Suprapubic skin (tissue), 4 donors: ENCODE data around the gene AHRR. TPM values are rescaled to one million over a fixed set of nuclear protein-coding genes. Genes with fewer than 3 reads are reported as not detected.
A peak's percentile ranks its signal among the peaks of the same experiment; 100 is the strongest.

Source experiments
- DNase-seq, 2 donors: peaks; one replicate each; pipeline ENCODE4 v3.0.0-alpha.2; 2019; ENCODE audit warnings: low spot score in 2 of 2
- H3K27ac ChIP-seq: fragments of 200-600 bp; sonication (generic); one replicate; pipeline ENCODE4 v1.5.1; 2019
- H3K27me3 ChIP-seq: fragments of 200-600 bp; sonication (generic); one replicate; pipeline ENCODE4 v1.5.1; 2019
- H3K36me3 ChIP-seq: fragments of 200-600 bp; sonication (generic); one replicate; pipeline ENCODE4 v1.5.1; 2019
- H3K4me1 ChIP-seq: fragments of 200-600 bp; sonication (generic); one replicate; pipeline ENCODE4 v1.5.1; 2019
- H3K4me3 ChIP-seq: fragments of 200-600 bp; sonication (generic); one replicate; pipeline ENCODE4 v1.5.1; 2019; ENCODE audit warnings: mild to moderate bottlenecking
- H3K9me3 ChIP-seq: fragments of 200-600 bp; sonication (generic); one replicate; pipeline ENCODE4 v1.5.1; 2019
- EP300 ChIP-seq: sonication (generic); formaldehyde crosslinking; IDR thresholded peaks from one replicate; pipeline ENCODE4 v1.6.1; 2017; ENCODE audit warnings: antibody characterized with exemption
- POLR2A ChIP-seq, 2 donors: fragments of 450-650 bp; IDR thresholded peaks; one replicate each; pipeline ENCODE4 v1.6.1; 2017; ENCODE audit warnings: antibody characterized with exemption in 2 of 2, mild to moderate bottlenecking in 2 of 2, moderate library complexity in 2 of 2
- POLR2AphosphoS5 ChIP-seq, 3 donors: sonication (generic); formaldehyde crosslinking; IDR thresholded peaks; one replicate each; pipeline ENCODE4 v1.6.1; 2017; ENCODE audit warnings: antibody characterized with exemption in 3 of 3
- WGBS: methylation state at CpG from one replicate; pipeline ENCODE4 v1.1.5; 2018; 5-methylcytosine and 5-hydroxymethylcytosine counted together
- total RNA-seq, 4 donors: library from RNA; depleted of rRNA; stranded (reverse); fragments of >200 nt; gene quantifications; one replicate each; pipeline ENCODE4 v1.1.0, GENCODE V29; 2016
- TF ChIP-seq, protein P1 (sequence below), 2 donors: fragments of 200-600 bp in 1 of 2; fragments of 450-650 bp in 1 of 2; sonication (generic) in 1 of 2; IDR thresholded peaks; one replicate each; pipeline ENCODE4 v1.5.1; 2016 to 2019; ENCODE audit warnings: antibody characterized with exemption in 2 of 2, mild to moderate bottlenecking in 1 of 2, moderate library complexity in 1 of 2

AHRR gene
- total RNA-seq, 4 donors from 2014 or later, result 3.0 to 10.7 (median 4.2) TPM

DNA sequence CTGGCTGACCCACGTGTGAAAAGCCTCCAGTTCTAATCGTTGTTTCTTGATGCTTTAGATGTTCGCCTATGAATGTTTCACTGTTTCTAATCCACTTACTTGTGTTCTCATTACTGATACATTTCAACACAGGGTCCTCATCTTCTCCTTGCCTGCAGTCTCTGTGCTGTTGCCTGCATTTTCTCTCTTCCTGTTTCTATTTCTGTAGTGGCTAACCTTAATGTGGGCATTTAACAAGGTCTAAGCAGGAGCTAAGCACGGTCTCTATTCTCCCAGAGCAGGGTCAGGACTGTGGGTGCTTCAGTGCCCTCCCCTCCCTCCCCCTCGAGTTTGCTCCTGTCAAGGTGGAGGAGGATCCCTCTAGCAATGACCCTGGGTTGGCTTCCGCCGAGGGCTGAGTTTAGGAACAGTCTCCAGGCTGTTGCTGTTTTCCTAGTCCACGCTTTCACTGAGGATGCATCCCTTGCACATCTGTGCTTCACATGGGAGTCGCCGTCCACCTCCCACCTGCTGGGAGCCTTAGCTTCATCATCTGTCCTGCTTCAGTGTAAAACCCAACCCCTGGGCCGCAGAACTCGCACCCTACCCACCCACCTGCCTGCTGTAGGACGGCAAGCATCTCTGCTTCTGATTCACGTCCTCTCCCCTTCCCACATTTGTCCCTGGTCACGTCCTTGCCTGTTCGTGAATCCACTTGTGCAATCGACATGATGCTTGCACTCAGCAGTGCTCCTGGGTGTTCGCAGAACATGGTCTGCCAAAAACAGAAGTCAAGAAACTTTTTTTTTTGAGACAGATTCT is 119.1 kb downstream of the AHRR start:
- TF ChIP-seq EP300 (no peak), POLR2A (IDR thresholded peaks at IDR 0.05) (no peak), POLR2AphosphoS5 (IDR thresholded peaks at IDR 0.05) (no peak)
- TF ChIP-seq, protein P1, sequence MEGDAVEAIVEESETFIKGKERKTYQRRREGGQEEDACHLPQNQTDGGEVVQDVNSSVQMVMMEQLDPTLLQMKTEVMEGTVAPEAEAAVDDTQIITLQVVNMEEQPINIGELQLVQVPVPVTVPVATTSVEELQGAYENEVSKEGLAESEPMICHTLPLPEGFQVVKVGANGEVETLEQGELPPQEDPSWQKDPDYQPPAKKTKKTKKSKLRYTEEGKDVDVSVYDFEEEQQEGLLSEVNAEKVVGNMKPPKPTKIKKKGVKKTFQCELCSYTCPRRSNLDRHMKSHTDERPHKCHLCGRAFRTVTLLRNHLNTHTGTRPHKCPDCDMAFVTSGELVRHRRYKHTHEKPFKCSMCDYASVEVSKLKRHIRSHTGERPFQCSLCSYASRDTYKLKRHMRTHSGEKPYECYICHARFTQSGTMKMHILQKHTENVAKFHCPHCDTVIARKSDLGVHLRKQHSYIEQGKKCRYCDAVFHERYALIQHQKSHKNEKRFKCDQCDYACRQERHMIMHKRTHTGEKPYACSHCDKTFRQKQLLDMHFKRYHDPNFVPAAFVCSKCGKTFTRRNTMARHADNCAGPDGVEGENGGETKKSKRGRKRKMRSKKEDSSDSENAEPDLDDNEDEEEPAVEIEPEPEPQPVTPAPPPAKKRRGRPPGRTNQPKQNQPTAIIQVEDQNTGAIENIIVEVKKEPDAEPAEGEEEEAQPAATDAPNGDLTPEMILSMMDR (IDR thresholded peaks at IDR 0.05), result no peak
- no peak overlapping the region for H3K4me3 ChIP-seq
- no peak overlapping the region for H3K27ac ChIP-seq
- DNase-seq, result peak; percentile 50 to 62
- H3K9me3 ChIP-seq, result no peaks in the 10 kb centered on the region
- 72% methylated on average over 18 of the region's 18 CpGs for WGBS
- peaks cover 26% of the 10 kb centered on the region for H3K4me1 ChIP-seq
- no peaks in the 10 kb centered on the region for H3K36me3 ChIP-seq
- no peaks in the 10 kb centered on the region for H3K27me3 ChIP-seq

DNA sequence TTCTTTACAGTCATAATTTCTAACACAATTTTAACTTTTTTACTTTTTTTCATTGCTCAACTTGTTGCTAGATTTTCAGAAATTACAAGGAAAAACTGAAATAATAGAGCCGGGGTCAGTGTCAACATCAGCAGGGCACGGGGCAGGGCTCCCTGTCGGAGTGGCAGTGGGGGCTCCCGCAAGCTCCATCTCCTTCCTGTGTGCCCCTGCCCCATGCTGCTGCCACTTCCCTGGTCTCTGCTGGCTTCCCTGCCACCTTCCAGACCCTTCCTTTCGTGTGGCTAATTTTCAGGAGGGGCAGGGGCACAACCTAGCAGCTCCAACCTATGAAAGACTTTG is 120.5 kb downstream of the AHRR start:
- 96% methylated on average over 5 of the region's 5 CpGs for WGBS
- no peak overlapping the region for H3K27ac ChIP-seq

DNA sequence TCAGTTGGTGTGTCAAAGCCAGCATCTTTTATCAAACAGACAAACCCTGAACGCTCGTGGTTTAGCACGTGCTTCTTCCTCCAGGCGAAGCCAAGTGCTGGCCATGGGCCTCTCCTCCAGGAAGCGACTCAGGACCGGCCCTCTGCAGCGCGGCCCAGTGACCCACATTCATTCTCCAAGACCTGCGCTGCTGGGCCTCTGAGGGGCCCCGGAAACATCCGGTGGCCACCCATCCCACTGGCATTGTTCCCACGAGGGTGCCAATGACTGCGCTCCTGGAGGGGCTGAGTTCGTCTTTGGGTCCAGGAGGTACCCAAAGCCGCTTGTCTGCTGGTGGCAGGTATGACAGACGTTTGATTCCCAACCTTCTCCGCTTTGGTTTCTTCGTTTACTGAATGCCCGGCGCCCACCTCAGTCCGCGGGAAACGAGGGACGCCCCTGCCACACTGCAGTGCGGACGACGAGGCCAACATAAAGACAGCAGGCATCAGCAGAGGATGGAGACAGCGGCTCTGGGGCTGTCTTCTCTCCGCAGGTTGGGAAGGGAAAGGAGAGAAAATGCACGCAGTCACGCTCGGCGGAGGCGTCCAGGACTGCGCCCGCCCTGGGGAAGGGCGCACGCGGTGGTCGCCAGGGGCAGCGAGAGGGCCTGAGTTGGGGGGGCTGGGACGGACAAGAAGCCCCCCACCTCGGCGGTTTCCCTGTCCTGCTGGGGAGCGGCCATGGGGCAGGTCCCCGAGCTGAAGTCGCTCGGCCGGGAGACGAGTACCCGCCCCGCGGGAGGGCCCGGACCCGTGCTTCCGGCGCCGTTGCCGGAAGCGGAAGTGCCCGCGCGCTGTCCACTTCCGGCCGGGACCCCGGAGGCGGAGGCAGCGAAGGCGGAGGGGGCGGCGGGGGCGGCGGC is 121.1 kb downstream of the AHRR start, which contains the start of gene EXOC3:
Gene EXOC3 (plus strand): TSS at position 842 of the 904 bp plus-strand sequence. CDS start 3,030 bp downstream, outside the sequence.
- Histone ChIP-seq H3K4me1 (peaks cover 30% of the 10 kb centered on the region), H3K27ac (peak within 1 kb of the TSS; percentile 85), H3K36me3 (peaks cover 6% of the 10 kb centered on the region), H3K27me3 (no peaks in the 10 kb centered on the region), H3K9me3 (no peaks in the 10 kb centered on the region), H3K4me3 (peak within 1 kb of the TSS; percentile 84)
- 5% methylated on average over 34 of the region's 73 CpGs for WGBS
- TF ChIP-seq POLR2AphosphoS5 (IDR thresholded peaks at IDR 0.05) (peak in 2 of 3 donors; percentile 24 to 67), EP300 (no peak), POLR2A (IDR thresholded peaks at IDR 0.05) (peak in 1 of 2 donors; percentile 71)
- TF ChIP-seq, protein P1 (IDR thresholded peaks at IDR 0.05), result no peak
- DNase-seq, result peak; percentile 78 to 84

More for the DNA sequence above, 120.5 kb downstream of the AHRR start:
- Histone ChIP-seq H3K9me3 (no peaks in the 10 kb centered on the region), H3K4me1 (peaks cover 28% of the 10 kb centered on the region), H3K36me3 (no peaks in the 10 kb centered on the region), H3K27me3 (no peaks in the 10 kb centered on the region), H3K4me3 (peak overlapping the region; percentile 84)
- no peak for TF ChIP-seq EP300
- no peak for TF ChIP-seq POLR2A (IDR thresholded peaks at IDR 0.05)
- TF ChIP-seq POLR2AphosphoS5 (IDR thresholded peaks at IDR 0.05), result no peak
- TF ChIP-seq, protein P1 (IDR thresholded peaks at IDR 0.05), result no peak
- DNase-seq, result peak in 1 of 2 donors; percentile 60

DNA sequence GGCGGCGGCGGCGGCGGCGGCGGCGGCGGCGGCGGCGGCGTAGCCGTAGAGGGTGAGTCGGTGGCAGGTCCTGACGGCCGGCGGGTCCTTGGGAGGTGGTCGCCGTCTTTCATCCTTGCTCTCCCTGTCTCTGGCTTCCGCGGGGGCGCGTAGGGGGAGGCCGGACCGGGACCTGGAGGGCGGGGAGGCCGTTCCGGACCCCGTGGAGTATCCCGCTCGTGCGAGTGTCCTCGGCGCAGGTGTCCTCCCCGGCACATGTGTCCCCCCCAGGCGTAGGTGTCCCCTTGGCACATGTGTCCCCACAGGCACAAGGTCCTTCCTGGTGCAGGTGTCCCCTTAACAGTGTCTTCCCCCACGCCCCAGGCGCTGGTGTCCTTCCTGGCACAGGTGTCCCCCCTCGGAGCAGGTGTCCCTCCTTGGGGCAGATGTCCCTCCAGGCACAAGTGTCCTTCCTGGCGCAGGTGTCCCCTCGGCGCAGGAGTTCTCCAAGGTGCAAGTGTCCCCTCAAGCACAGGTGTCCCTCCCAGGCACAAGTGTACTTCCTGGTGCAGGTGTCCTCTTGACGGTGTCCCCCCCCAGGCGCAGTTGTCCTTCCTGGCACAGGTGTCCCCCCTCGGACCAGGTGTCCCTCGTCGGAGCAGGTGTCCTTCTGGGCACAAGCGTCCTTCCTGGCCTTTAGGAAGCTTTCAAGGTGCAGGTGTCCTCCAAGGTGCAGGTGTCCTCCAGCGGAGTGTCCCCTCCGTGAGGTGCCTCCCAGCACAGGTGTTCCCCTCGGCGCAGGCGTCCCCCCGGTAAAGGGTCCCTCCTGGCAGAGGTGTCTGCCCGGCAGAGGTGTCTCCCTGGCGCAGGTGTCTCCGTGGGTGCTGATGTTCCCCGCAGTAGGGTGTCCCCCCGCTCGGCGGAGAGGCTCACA is 122.0 kb downstream of the AHRR start:
- H3K27ac ChIP-seq, result peak overlapping the region; percentile 85
- no peaks in the 10 kb centered on the region for H3K27me3 ChIP-seq
- peak; percentile 73 to 74 for DNase-seq
- no peaks in the 10 kb centered on the region for H3K9me3 ChIP-seq
- peaks cover 15% of the 10 kb centered on the region for H3K36me3 ChIP-seq
- 22% methylated on average over 15 of the region's 62 CpGs for WGBS
- peak overlapping the region; percentile 84 for H3K4me3 ChIP-seq
- TF ChIP-seq POLR2A (IDR thresholded peaks at IDR 0.05) (no peak), POLR2AphosphoS5 (IDR thresholded peaks at IDR 0.05) (no peak), EP300 (no peak)
- TF ChIP-seq, protein P1 (IDR thresholded peaks at IDR 0.05), result no peak
- peaks cover 37% of the 10 kb centered on the region for H3K4me1 ChIP-seq
